Measurements from ENCODE around the gene PDZD4. TPM values are rescaled to one million over a fixed set of nuclear protein-coding genes. Genes with fewer than 3 reads are reported as not detected.

PDZD4 gene
- total and polyA plus RNA-seq, 10 of the 15 experiments (the other 5 are each of a cell fraction or from before 2014, with no cell fraction given) = 0.01 to 0.15 (median 0.04) TPM; not detected in 6

DNA sequence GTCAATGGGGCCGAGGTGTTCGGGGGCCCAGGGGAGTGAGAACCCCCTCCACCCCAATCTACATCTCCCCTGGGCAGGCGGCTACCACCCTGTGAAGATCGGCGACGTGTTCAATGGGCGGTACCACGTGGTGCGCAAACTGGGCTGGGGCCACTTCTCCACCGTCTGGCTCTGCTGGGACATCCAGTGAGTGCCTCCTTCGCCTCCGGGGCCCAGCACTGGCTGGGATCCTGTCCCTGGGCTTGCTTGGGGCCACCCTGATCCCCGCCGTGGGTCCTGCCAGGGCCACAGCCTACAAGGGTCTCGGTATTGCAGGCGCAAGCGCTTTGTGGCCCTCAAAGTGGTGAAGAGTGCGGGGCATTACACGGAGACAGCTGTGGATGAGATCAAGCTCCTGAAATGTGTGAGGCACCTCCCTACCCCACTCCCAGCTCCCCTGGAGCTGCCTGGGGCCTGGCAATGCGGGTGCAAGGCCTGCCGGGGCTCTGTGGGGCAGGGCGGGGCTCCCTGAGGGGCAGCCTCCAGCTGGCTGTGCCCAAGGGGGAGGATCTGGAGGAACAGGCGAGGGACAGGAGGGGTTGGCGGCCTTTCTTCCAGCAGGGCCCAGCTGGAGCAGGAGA is 48.8 kb downstream of the PDZD4 start:
- CTCF ChIA-PET = no interaction called here
- ATAC-seq = no peak
- no peak overlapping the region for H3K9ac ChIP-seq (ENCODE audit: control insufficient read depth, insufficient read depth, low read length)
- TF ChIP-seq CREB1 (IDR thresholded peaks at IDR 0.05; ENCODE audit: low read depth) = no peak
- no peak for TF ChIP-seq GABPA (IDR thresholded peaks at IDR 0.05; ENCODE audit: low read depth)
- TF ChIP-seq, protein P1, sequence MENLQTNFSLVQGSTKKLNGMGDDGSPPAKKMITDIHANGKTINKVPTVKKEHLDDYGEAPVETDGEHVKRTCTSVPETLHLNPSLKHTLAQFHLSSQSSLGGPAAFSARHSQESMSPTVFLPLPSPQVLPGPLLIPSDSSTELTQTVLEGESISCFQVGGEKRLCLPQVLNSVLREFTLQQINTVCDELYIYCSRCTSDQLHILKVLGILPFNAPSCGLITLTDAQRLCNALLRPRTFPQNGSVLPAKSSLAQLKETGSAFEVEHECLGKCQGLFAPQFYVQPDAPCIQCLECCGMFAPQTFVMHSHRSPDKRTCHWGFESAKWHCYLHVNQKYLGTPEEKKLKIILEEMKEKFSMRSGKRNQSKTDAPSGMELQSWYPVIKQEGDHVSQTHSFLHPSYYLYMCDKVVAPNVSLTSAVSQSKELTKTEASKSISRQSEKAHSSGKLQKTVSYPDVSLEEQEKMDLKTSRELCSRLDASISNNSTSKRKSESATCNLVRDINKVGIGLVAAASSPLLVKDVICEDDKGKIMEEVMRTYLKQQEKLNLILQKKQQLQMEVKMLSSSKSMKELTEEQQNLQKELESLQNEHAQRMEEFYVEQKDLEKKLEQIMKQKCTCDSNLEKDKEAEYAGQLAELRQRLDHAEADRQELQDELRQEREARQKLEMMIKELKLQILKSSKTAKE (IDR thresholded peaks at IDR 0.05; ENCODE audit: low read depth, poor library complexity, severe bottlenecking) = no peak
- no peak for TF ChIP-seq RFX5 (IDR thresholded peaks at IDR 0.05; ENCODE audit: low read depth, low read length)
- TF ChIP-seq, protein P2, sequence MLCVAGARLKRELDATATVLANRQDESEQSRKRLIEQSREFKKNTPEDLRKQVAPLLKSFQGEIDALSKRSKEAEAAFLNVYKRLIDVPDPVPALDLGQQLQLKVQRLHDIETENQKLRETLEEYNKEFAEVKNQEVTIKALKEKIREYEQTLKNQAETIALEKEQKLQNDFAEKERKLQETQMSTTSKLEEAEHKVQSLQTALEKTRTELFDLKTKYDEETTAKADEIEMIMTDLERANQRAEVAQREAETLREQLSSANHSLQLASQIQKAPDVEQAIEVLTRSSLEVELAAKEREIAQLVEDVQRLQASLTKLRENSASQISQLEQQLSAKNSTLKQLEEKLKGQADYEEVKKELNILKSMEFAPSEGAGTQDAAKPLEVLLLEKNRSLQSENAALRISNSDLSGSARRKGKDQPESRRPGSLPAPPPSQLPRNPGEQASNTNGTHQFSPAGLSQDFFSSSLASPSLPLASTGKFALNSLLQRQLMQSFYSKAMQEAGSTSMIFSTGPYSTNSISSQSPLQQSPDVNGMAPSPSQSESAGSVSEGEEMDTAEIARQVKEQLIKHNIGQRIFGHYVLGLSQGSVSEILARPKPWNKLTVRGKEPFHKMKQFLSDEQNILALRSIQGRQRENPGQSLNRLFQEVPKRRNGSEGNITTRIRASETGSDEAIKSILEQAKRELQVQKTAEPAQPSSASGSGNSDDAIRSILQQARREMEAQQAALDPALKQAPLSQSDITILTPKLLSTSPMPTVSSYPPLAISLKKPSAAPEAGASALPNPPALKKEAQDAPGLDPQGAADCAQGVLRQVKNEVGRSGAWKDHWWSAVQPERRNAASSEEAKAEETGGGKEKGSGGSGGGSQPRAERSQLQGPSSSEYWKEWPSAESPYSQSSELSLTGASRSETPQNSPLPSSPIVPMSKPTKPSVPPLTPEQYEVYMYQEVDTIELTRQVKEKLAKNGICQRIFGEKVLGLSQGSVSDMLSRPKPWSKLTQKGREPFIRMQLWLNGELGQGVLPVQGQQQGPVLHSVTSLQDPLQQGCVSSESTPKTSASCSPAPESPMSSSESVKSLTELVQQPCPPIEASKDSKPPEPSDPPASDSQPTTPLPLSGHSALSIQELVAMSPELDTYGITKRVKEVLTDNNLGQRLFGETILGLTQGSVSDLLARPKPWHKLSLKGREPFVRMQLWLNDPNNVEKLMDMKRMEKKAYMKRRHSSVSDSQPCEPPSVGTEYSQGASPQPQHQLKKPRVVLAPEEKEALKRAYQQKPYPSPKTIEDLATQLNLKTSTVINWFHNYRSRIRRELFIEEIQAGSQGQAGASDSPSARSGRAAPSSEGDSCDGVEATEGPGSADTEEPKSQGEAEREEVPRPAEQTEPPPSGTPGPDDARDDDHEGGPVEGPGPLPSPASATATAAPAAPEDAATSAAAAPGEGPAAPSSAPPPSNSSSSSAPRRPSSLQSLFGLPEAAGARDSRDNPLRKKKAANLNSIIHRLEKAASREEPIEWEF (IDR thresholded peaks at IDR 0.05; ENCODE audit: insufficient replicate concordance, low read depth, low read length) = no peak
- TF ChIP-seq, protein P3, sequence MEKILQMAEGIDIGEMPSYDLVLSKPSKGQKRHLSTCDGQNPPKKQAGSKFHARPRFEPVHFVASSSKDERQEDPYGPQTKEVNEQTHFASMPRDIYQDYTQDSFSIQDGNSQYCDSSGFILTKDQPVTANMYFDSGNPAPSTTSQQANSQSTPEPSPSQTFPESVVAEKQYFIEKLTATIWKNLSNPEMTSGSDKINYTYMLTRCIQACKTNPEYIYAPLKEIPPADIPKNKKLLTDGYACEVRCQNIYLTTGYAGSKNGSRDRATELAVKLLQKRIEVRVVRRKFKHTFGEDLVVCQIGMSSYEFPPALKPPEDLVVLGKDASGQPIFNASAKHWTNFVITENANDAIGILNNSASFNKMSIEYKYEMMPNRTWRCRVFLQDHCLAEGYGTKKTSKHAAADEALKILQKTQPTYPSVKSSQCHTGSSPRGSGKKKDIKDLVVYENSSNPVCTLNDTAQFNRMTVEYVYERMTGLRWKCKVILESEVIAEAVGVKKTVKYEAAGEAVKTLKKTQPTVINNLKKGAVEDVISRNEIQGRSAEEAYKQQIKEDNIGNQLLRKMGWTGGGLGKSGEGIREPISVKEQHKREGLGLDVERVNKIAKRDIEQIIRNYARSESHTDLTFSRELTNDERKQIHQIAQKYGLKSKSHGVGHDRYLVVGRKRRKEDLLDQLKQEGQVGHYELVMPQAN (conservative IDR thresholded peaks at IDR 0.05) = no peak
- TF ChIP-seq RB1 (IDR thresholded peaks at IDR 0.05; ENCODE audit: borderline replicate concordance) = no peak
- TF ChIP-seq CHD1 (IDR thresholded peaks at IDR 0.05; ENCODE audit: low read depth, low read length) = no peak
- no peak for TF ChIP-seq MYB (IDR thresholded peaks at IDR 0.05; ENCODE audit: borderline replicate concordance, low read depth, low read length)
- TF ChIP-seq ESRRA (IDR thresholded peaks at IDR 0.05; ENCODE audit: low read length) = no peak
- no peak for TF ChIP-seq ZNF24 (IDR thresholded peaks at IDR 0.05)

More for the DNA sequence above, 48.8 kb downstream of the PDZD4 start:
- no peak overlapping the region for H3K27ac ChIP-seq (ENCODE audit: control insufficient read depth, insufficient read depth)
- no peak overlapping the region for H2AFZ ChIP-seq (ENCODE audit: control insufficient read depth, low read depth, low read length)
- RAD21 ChIA-PET (ENCODE audit: unreplicated experiment) = no interaction called here
- H3K4me1 ChIP-seq (ENCODE audit: control insufficient read depth, insufficient read depth, low read length) = no peaks in the 10 kb centered on the region
- H3K4me2 ChIP-seq (ENCODE audit: control insufficient read depth, insufficient read depth) = no peak overlapping the region
- intact Hi-C loops (cut with micrococcal nuclease; ENCODE audit: unreplicated experiment) (no loop called here), in situ Hi-C loops (cut with MboI) (loop anchor here (10.0 kb wide), 1 partner anchor 47 kb away; no protein-coding TSS in a partner anchor)
- DNase-seq (ENCODE audit: low read depth, low spot score) (no peak), FAIRE-seq (no peak)
- H4K20me1 ChIP-seq (ENCODE audit: control insufficient read depth, insufficient read depth) = no peaks in the 10 kb centered on the region
- no peaks in the 10 kb centered on the region for H3K79me2 ChIP-seq (ENCODE audit: control insufficient read depth, insufficient read depth, low read length)
- H3K27me3 ChIP-seq (replicated peaks in 1 of 2; ENCODE audit: control insufficient read depth in 2 of 2, insufficient read depth in 2 of 2, low read length in 1 of 2) = no peaks in the 10 kb centered on the region
- H3K4me3 ChIP-seq = no peak overlapping the region
- H3K9me3 ChIP-seq (replicated peaks; ENCODE audit: control insufficient read depth, insufficient read depth, low read length) = no peaks in the 10 kb centered on the region; the same call in 2 of the 3 replicates
- no peaks in the 10 kb centered on the region; a peak in 1 of 4 replicates for H3K36me3 ChIP-seq (ENCODE audit: control insufficient read depth in 2 of 2, insufficient read depth in 2 of 2, low read length in 1 of 2)
- BruUV-seq (replicated peaks) = no TSS peak
- POLR2A ChIA-PET = no interaction called here
- SMC1A ChIA-PET (ENCODE audit: uncharacterized antibody, unreplicated experiment) = no interaction called here
- 66% methylated on average over 23 of the region's 24 CpGs for WGBS (ENCODE audit: insufficient coverage, insufficient replicate concordance, low lambda C conversion rate, missing lambda C conversion rate)

Measured in GM12878 (cell line).